OCI-LY1 (cell line): ENCODE data around the gene STUM.

Experiments used
- H2AFZ ChIP-seq: fragments of 200-600 bp; sonication (generic), shearing (Covaris generic); 2 replicates; pipeline ENCODE4 v1.6.0; 2014; ENCODE audit warnings: antibody characterized with exemption, mild to moderate bottlenecking, low read length
- H3F3A ChIP-seq: fragments of 200-600 bp; sonication (generic), shearing (Covaris generic); 2 replicates; pipeline ENCODE4 v1.6.0; 2014; ENCODE audit warnings: mild to moderate bottlenecking, antibody characterized with exemption, low read length, moderate library complexity; ENCODE audit not compliant: insufficient read depth
- H3K27ac ChIP-seq: fragments of 200-600 bp; sonication (generic); 2 replicates; pipeline ENCODE4 v1.5.1; 2014; ENCODE audit warnings: low read length, mixed run types, mild to moderate bottlenecking, low read depth; ENCODE audit not compliant: poor library complexity, severe bottlenecking
- H3K27me3 ChIP-seq: fragments of 200-600 bp; sonication (generic); 2 replicates; pipeline ENCODE4 v1.6.0; 2014; ENCODE audit warnings: antibody characterized with exemption, mild to moderate bottlenecking, low read length, moderate library complexity; ENCODE audit not compliant: insufficient read depth
- H3K36me3 ChIP-seq: fragments of 200-600 bp; sonication (generic); 2 replicates; pipeline ENCODE4 v1.6.1; 2014; ENCODE audit warnings: mild to moderate bottlenecking, antibody characterized with exemption, low read length, moderate library complexity, mixed read lengths; ENCODE audit not compliant: insufficient read depth
- H3K4me1 ChIP-seq: fragments of 200-600 bp; sonication (generic); 2 replicates; pipeline ENCODE4 v1.5.1; 2014; ENCODE audit warnings: mild to moderate bottlenecking, low read length, moderate library complexity; ENCODE audit not compliant: insufficient read depth, severe bottlenecking
- H3K4me2 ChIP-seq: fragments of 200-600 bp; sonication (generic), shearing (Covaris generic); 2 replicates; pipeline ENCODE4 v1.6.1; 2014; ENCODE audit warnings: low read length
- H3K4me3 ChIP-seq: fragments of 200-600 bp; sonication (generic); 2 replicates; pipeline ENCODE4 v1.5.1; 2014; ENCODE audit warnings: low read length, low read depth, mild to moderate bottlenecking, mixed read lengths; ENCODE audit not compliant: poor library complexity, severe bottlenecking
- H3K79me2 ChIP-seq: fragments of 200-600 bp; shearing (Covaris generic); 2 replicates; pipeline ENCODE4 v1.6.1; 2016; ENCODE audit warnings: mixed run types, low read length, mixed read lengths; ENCODE audit not compliant: insufficient read depth
- H3K9ac ChIP-seq: fragments of 200-600 bp; sonication (generic), shearing (Covaris generic); 2 replicates; pipeline ENCODE4 v1.6.1; 2014; ENCODE audit warnings: mild to moderate bottlenecking, low read length, mixed read lengths
- H3K9me2 ChIP-seq: fragments of 200-600 bp; sonication (generic), shearing (Covaris generic); 2 replicates; pipeline ENCODE4 v1.6.1; 2014; ENCODE audit warnings: low read depth, mild to moderate bottlenecking, low read length, mixed read lengths
- H3K9me3 ChIP-seq: fragments of 200-600 bp; shearing (Covaris generic); 2 replicates; pipeline ENCODE4 v1.6.1; 2014; ENCODE audit warnings: low read length, mixed read lengths
- H4K20me1 ChIP-seq: fragments of 200-600 bp; sonication (generic), shearing (Covaris generic); 2 replicates; pipeline ENCODE4 v1.6.0; 2016; ENCODE audit warnings: mild to moderate bottlenecking, low read length; ENCODE audit not compliant: insufficient read depth
- CTCF ChIP-seq: fragments of 200-600 bp; sonication (generic), shearing (Covaris generic); IDR thresholded peaks from 2 replicates; pipeline ENCODE4 v1.5.1; 2017; ENCODE audit warnings: mild to moderate bottlenecking, antibody characterized with exemption, low read length, moderate library complexity, mixed read lengths
- EZH2 ChIP-seq: fragments of 200-600 bp; sonication (generic), shearing (Covaris generic); IDR thresholded peaks from 2 replicates; pipeline ENCODE4 v1.8.0; 2017; ENCODE audit warnings: borderline replicate concordance, mixed run types, mild to moderate bottlenecking, antibody characterized with exemption, low read length, moderate library complexity, mixed read lengths

STUM gene

GRCh38 chr1:226510453-226510852 is 38.1 kb upstream of the STUM start:
- H3K9ac ChIP-seq = no peak overlapping the region
- no peaks in the 10 kb centered on the region for H3K9me3 ChIP-seq
- H3K27me3 ChIP-seq = no peaks in the 10 kb centered on the region
- H2AFZ ChIP-seq = no peak overlapping the region
- H3K4me1 ChIP-seq = no peaks in the 10 kb centered on the region
- H3K79me2 ChIP-seq = no peaks in the 10 kb centered on the region
- H3K36me3 ChIP-seq = no peaks in the 10 kb centered on the region
- H4K20me1 ChIP-seq = no peaks in the 10 kb centered on the region
- no peaks in the 10 kb centered on the region for H3F3A ChIP-seq
- no peak overlapping the region for H3K4me2 ChIP-seq
- no peak overlapping the region for H3K4me3 ChIP-seq
- H3K9me2 ChIP-seq = no peaks in the 10 kb centered on the region
- no peak overlapping the region for H3K27ac ChIP-seq
- TF ChIP-seq EZH2 (no peak), CTCF (no peak)

GRCh38 chr1:226511296-226511695 is 37.3 kb upstream of the STUM start:
- H3K79me2 ChIP-seq = no peaks in the 10 kb centered on the region
- H3K27me3 ChIP-seq = no peaks in the 10 kb centered on the region
- H3K4me3 ChIP-seq = no peak overlapping the region

GRCh38 chr1:226512076-226512728 is 36.4 kb upstream of the STUM start:
- Histone ChIP-seq H3K27me3 (no peaks in the 10 kb centered on the region; the same call in 1 of the 2 replicates), H3K36me3 (no peaks in the 10 kb centered on the region), H3K4me1 (no peaks in the 10 kb centered on the region), H3K9me3 (no peaks in the 10 kb centered on the region), H2AFZ (no peak overlapping the region), H3K4me3 (no peak overlapping the region), H3K27ac (no peak overlapping the region), H3K4me2 (no peak overlapping the region), H3K9me2 (no peaks in the 10 kb centered on the region), H3F3A (no peaks in the 10 kb centered on the region), H3K79me2 (no peaks in the 10 kb centered on the region), H3K9ac (no peak overlapping the region), H4K20me1 (no peaks in the 10 kb centered on the region)
- TF ChIP-seq CTCF (no peak), EZH2 (no peak)

More at GRCh38 chr1:226511296-226511695, 37.3 kb upstream of the STUM start:
- Histone ChIP-seq H3K36me3 (no peaks in the 10 kb centered on the region), H3K4me2 (no peak overlapping the region), H3K27ac (no peak overlapping the region), H3F3A (no peaks in the 10 kb centered on the region), H3K4me1 (no peaks in the 10 kb centered on the region), H3K9me2 (no peaks in the 10 kb centered on the region), H4K20me1 (no peaks in the 10 kb centered on the region), H3K9ac (no peak overlapping the region), H2AFZ (no peak overlapping the region), H3K9me3 (no peaks in the 10 kb centered on the region)
- TF ChIP-seq CTCF (no peak), EZH2 (no peak)
